NCI-H187 treated with DMSO at 0.1 percent for 48 hours (cell line): ENCODE data around the gene SDSL.

Experiments used
- DNase-seq: peaks from one replicate; lab custom pipeline; 2025; lab: John Stamatoyannopoulos, UW

SDSL gene

GRCh38 chr12:113420996-113421595 is 1.1 kb upstream of the SDSL start:
- no peak for DNase-seq

DNA sequence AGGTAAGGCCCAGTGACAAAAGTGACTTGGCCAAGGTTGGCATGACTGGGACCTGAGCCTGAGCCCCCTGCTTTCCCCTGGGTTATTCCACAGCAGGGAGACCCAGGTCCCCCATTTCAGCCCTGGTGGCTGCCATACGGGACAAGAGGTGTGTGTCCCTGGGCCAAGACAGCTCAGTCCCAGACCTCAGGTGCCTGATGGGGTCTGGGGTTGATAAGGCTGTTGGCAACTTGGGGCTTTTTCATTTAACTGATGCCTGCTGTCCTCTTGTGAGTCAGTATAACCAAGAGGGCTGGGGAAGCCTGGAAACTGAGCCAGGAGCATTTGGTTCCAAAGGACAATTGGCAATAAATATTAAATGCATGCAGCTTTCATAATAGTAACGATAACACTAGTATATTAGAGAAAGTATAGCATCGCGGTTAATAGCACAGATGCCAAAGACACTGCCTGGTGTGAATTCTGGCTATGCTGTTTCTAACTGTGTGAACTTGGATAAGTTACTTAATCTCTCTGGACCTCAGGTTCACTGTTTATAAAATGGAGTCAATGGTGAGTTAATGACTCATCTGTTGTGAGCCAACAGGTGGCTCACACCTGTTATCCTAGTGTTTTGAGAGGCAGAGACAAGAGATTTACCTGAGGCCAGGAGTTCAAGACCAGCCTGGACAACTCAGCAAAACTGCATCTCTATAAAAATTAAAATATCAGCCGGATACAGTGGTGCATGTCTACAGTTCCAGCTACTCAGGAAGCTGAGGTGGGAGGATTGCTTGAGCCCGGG is 898 bp downstream of the SDSL start:
- no peak for DNase-seq

- no peak for DNase-seq
Observed at GRCh38 chr12:113424456-113424855, 2.3 kb downstream of the SDSL start.

- no peak for DNase-seq
Observed at GRCh38 chr12:113424915-113425823, 3.0 kb downstream of the SDSL start.

DNA sequence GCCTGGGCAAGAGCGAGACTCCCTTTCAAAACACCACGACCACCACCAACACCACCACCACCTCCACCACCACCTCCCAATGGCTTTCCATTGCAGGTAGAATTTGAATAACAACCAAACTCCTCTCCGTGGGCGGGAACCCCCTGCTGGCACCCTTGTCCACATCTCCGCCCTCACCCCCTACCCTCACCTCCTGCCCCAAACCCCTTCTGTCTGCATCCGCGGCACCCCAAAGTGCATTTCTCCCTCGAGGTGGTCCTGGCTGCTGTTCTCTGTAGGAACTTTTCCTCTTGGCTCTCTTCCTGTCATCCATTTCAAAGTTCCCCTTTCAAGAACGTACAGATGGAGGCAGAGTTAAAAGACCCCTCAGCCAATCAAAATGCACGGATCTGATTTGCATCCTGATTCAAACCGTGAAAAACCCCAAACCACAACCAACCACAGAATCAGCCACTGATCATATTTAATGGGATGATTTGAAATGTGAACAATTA is 3.8 kb downstream of the SDSL start:
- no peak for DNase-seq

DNA sequence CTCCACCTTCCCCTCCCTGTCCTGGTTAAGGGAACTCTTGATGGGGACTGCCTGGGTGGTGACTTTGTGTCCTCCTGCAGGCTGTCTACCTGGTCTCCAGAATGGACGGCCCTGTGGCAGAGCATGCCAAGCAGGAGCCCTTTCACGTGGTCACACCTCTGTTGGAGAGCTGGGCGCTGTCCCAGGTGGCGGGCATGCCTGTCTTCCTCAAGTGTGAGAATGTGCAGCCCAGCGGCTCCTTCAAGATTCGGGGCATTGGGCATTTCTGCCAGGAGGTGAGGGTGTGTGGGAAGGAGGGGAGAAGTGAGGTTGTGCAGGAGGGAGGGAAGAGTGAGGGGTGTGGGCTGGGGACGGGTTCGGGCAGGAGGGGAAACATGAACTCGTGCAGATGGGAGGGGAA is 5.7 kb downstream of the SDSL start:
- no peak for DNase-seq

GRCh38 chr12:113428482-113428881 is 6.3 kb downstream of the SDSL start:
- no peak for DNase-seq

GRCh38 chr12:113432986-113433385 is 10.8 kb downstream of the SDSL start:
- DNase-seq, result no peak

DNA sequence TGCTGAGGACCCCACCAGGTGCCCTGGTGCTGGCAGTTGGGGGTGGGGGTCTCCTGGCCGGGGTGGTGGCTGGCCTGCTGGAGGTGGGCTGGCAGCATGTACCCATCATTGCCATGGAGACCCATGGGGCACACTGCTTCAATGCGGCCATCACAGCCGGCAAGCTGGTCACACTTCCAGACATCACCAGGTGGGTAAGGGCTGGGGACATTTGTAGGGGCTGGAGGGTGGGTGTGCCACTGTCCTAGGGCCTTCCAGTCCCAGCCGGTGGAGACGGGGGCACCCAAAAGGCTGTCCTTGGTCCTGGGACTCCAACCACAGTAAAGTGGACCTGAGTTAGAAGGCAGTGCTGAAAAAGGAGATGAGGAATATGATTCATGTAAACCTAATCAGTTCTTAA is 13.2 kb downstream of the SDSL start:
- DNase-seq, result no peak

DNA sequence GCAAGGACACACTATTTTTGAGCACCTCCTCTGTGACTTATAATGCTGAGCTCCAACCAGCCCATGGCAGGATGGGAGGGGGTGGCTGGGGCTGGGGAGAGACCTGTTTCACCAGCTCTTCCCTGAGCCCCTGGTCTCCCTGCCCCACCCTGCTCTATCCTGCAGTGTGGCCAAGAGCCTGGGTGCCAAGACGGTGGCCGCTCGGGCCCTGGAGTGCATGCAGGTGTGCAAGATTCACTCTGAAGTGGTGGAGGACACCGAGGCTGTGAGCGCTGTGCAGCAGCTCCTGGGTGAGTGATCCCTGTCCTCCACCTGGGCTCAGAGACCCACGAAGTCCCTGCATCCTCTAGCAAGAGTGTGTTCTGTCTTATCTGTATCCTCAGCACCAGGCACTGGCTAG is 14.4 kb downstream of the SDSL start:
- no peak for DNase-seq

DNA sequence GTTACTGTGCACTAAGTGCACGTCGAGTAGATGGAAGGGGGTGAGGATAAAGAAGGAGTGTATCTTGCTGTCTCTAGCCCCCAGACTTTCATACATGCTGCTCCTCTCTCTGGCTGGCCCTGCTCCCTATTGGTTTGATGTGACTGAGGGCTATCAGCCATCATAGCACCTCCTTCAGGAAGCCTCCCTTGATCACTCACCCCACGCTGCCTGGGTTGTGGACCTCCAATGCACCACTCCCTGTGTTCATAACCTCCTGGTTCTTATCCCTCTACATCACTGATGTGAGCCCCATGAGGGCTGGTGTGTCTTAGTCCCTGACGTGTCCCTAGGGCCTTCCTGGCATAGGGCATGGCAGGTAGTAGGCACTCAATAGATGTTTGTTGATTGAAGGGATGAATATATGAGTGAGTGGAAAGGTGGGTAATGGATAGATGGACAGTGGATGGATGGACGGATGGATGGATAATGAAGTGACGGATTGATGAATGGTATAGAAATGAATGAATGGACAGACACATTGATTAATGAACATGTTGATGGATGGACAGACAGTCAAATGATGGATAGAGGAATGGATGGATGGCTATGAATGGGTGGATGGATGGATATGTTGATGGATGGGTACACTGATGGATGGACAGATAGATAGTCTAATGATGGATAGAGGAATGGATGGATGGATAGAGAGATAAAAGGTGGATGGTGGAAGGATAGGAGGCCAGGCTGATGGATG is 15.0 kb downstream of the SDSL start:
- no peak for DNase-seq

DNA sequence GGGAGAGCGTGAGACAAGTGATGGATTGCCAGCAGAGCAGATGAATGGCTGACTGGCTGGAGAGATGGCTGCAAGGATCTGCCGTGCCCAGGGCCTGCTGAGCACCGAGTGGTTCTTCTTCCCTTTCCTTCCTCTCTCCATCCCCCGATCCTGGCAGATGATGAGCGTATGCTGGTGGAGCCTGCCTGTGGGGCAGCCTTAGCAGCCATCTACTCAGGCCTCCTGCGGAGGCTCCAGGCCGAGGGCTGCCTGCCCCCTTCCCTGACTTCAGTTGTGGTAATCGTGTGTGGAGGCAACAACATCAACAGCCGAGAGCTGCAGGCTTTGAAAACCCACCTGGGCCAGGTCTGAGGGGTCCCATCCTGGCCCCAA is 15.5 kb downstream of the SDSL start:
- DNase-seq, result no peak

DNA sequence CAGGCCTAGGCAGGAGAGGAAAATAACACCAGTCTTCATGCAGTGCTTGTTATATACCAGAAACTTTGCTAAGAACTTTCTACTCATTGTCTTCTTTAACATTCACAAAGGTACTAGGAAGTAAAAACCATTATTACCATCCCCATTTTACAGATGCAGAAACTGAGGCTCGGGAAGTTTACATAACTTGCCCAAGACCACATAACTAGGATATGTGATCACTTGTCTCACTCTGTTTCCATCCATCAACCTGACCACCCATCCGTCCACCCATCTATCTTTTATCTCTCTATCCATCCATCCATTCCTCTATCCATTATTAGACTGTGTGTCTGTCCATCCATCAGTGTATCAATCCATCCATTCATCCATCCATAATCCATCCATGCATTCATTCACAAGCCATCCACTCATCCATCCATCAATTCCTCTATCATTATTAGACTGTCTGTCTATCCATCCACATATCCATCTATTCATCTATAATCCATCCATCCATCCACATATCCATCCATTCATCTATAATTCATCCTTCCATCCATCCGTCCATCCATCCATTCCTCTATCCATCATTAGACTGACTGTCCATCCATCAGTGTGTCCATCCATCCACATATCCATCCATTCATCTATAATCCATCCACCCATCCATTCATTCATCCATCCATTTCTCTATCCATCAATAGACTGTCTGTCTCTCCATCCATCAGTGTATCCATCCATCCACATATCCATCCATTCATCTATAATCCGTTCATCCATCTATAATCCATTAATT is 16.5 kb downstream of the SDSL start:
- DNase-seq, result no peak

- no peak for DNase-seq
Observed at GRCh38 chr12:113439301-113439597, 17.1 kb downstream of the SDSL start.

GRCh38 chr12:113439606-113440030 is 17.4 kb downstream of the SDSL start:
- DNase-seq, result no peak

DNA sequence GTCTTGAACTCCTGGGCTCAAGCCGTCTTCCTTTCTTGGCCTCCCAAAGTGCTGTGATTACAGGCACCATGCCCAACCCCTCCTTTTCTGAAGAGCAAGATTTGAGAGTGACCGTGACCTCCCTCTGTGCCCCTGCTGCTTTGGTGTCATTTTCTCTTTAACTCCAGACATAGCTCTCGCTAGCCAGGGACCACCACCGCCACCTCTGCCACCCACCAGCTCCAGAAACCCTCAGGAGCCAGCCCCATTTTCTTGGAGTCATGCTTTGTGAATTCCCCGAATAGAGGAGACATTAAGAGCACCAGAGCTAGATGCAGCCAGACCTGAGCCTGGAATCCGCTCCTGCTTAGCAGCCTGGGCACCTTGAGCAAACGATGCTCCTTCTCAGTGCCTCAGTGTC is 18.2 kb downstream of the SDSL start:
- DNase-seq, result no peak

DNA sequence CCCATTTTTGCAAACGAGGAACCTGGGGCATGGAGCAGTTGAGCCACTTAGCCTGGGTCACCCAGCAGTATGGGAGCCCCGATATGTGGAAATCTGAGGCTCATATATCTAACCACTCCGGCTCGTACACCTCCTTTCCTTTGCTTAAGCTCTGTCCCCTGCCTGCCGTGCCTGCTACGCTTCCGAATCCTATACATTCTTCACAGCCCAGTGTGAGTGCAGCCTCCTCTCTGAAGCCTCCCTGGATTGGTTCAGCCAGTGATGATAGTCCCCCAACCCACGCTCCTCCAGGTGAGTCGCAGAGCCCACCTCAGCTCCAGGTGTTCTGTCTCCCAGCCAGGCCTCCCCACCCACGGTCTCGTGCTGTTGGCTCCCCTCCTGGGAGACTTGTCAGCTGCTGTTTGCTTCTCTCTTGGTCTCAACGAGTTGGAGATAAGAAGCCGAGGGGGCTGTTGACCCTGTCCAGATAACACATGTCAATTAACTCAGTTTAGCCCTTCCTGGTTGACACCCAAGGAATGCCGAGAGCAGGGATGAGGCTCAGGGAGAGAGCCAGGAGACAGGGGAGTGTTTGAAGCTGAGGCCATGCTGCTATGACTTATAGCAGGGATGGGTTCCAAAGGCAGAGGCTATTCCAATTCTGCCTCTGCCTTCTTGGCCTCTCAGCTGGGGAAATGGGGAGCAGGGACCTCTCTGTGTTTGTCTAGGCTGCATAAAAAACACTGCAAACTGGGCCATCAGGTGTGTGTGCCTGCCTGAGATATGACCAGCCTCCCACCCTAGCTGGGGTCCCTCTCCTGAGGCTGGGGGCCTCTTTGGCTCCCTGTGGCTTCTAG is 19.0 kb downstream of the SDSL start:
- DNase-seq, result no peak

GRCh38 chr12:113443030-113443539 is 20.9 kb downstream of the SDSL start:
- DNase-seq, result no peak

DNA sequence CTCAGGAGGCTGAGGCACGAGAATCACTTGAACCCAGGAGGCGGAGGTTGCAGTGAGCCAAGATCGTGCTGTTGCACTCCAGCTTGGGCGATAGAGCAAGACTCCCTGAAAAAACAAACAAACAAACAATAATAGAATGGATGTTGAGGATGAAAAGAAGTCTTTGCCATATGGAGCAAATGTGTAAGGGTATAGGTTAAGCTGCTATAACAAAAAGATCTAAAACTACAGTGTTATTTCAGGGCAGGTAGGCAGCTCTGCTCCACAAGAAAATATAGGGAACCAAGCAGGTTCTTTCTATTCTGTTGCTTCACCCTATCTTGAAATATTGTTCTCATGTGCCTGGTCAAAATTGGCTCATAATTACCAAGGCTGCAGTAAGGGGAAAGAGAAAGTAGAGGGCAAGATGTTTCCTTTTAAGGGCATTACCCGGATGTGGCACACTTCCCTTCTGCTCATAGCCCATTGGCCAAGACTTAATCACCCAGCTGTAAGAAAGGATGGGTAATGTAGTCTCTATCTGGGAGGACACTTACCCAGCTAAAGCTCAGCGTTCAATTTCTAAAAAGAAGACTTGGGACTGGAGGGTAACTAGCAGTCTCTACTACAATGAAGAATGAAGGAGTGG is 23.5 kb downstream of the SDSL start:
- DNase-seq, result no peak

DNA sequence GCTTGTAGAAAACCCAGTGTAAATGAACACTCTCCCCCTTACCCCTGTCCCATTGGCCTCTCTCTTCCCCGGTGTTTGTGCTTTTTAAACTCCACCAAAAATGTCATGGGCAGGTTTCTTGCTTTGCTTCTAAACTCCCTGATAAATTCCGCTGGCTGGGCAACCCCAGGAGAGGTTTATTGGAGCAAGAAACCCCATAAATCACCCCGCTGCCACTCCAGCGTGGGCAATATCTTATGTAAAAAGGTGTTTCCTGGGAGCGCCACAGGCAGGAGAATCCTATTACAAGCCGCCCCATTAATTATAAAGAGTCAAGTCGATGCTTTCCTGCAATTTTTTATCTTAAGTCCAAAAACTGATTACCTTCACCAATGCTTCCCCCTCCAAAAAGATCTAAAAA is 26.7 kb downstream of the SDSL start:
- no peak for DNase-seq
